GM18861 (cell line): ENCODE data around the gene PKD1.
"Not testable (repeated sequence)": the region's sequence is repeated elsewhere in the genome, so short reads cannot be mapped to it uniquely, and the experiment has no call there.

Source experiments
- ATAC-seq: cut with Tn5 transposase; IDR thresholded peaks from one replicate; pipeline ENCODE4 v1.9.1; 2021; ENCODE audit not compliant: unreplicated experiment

PKD1 gene

DNA sequence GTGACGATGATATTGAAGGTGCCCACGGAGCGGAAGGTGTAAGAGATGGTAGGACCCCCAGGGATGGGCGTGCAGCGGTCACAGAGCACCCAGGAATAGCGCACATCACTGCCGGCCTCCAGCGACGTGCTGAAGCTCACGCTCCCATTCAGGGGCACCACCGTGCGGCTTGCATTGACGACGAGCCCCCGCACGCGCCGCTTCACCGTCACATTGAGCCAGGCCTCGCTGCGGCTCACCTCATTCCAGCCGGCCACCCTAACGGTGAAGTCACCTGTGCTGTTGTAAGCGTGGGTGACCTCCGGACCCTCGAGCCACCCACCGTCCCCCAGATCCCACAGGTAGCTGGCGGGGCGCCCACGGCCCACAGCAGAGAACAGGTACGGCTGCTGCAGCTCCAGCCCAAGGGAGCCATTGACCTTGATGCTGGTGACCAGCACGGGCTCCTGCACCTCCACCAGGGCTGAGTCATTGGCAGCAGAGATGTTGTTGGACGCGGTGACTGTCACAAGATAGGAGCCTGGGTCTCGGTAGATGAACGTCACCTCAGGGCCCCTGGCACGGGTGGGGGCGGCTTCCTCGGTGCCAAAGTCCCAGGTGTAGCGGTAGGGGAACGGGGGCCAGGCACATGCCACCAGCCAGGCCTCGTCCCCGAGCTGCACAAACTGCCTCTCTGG is 25.2 kb downstream of the PKD1 start:
- ATAC-seq: not testable (repeated sequence)

DNA sequence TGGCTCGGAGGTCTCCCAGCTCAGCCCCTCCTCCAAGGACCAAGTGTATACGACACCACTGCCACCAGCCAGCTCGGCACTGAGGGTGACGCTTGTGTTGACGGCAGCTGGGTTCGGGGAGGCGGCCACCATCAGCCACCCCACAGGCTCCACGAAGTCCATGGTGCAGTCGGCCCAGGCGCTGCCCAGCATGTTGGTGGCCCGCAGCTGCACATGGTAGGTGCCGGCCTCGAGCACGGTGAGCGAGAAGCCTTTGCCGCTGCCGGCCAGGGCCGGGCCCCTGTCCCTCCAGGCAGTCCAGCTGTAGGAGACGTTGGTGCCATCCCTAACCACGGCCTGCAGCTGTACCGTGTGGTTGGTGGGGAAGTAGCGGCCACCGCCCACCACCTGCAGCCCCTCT is 25.8 kb downstream of the PKD1 start:
- ATAC-seq: not testable (repeated sequence)

DNA sequence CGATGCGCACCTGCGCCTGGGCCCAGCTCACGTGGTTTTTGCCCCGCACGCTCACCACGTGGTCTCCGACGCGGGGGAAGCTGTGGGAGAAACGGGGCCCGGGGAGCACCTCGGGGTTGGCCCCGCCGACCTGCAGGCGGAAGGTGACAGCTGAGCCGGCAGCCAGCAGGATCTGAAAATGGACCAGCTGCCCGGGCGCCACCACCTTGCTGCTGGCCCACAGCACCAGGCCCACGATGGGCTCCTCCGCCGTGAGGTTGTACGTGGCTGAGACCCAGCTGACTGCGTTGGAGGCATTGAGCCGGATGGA is 26.5 kb downstream of the PKD1 start:
- not testable (repeated sequence) for ATAC-seq

DNA sequence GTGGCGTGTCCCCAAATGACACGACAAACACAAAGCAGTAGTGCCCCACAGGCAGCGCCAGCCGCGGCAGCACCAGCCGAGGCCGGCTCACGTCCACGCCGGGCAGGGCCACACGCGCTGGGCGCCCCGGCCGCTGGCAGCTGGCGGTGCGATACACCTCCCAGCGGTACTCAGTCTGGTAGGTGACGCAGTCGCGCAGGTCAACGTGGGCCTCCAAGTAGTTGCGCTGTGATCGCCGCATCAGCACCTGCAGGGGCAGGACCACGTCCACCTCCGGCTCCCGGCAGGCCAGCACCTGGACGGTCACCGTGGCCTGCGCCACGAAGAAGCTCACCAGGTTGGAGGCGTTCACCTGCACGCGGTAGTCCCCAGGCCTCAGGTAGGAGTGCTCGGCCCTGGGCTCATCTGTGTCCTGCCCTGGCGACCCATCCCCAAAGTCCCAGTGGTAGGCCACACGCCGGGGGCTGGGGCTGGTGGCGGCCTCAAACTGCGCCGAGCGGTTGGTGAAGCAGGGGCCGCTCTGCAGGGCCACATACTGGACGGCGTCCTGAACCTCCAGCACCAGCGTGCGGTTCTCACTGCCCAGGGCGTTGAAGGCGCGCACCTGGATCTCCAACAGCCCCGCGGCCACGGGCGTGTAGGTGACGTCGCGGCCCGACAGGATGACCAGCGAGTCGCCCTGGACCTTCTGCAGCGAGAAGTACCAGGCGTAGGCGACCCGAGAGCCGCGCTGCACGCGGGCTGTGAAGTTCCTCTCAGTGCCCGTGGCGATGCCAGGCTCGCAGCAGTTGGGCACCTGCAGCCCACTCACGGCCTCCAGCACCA is 27.0 kb downstream of the PKD1 start:
- ATAC-seq: not testable (repeated sequence)

DNA sequence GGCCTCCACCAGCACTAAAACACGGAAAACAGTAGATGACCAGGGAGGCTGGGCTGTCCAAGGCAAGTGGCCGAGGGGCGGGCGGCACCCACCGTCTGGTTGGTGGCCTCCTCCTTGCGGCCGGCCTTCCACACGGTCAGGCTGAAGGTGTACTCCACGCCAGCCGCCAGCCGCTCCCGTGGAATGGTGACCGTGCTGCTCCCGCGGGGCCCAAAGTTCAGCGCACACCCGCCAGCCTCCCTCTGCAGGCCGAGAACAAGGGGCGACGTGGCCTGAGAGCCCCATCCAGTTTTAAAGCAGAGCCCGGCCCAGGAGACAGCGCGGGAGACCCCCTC is 27.9 kb downstream of the PKD1 start:
- ATAC-seq: not testable (repeated sequence)

DNA sequence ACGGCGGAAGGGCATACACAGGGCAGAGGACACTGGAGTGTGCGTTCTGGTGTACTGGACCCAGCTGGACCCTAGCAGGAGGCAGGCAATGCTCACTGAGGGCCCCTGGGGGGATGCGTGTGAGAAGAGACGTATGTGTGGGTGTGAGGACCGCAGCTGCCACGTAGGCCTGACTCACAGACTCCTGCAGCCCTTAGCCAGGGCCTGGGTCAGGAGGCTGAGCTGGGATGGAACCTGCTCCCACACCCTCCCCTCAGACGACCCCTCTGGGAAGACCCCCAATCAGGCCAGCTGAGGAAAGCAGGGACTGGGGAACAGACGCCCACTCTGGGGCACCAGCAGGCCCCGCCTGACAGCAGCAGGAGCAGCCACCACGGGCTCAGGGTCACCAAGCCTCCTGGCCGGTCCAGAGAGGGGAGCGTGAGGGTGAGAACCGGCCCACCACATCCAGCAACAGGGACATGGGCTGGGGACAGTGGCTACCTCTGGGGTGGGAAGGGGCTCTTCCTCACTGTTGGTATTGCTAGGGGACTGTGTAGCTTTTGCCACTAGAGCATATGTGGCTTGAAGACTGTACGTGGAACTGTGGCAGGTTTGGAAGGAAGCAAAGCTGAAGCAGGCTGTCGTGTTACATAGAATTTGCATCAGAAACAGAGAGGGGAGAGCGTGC is 28.4 kb downstream of the PKD1 start:
- ATAC-seq: not testable (repeated sequence)

DNA sequence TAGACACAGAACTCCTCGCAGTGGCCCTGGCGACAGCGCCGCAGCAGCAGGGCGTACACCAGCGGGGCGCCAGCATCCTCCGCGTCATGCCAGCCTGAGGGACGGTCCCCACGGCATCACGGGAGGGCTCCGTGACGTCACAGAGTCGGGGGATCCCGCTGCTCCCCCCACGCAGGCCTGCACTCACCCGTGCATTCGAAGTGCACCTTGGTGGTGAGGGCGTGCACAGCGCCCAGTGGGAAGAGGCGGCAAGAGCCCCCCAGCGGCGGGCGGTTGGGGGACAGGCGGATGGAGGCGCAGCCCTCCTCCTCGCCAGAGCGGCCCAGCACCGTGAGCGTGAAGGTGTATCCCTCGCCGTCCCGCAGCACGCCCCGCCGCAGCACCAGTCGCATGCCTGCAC is 29.5 kb downstream of the PKD1 start:
- not testable (repeated sequence) for ATAC-seq

DNA sequence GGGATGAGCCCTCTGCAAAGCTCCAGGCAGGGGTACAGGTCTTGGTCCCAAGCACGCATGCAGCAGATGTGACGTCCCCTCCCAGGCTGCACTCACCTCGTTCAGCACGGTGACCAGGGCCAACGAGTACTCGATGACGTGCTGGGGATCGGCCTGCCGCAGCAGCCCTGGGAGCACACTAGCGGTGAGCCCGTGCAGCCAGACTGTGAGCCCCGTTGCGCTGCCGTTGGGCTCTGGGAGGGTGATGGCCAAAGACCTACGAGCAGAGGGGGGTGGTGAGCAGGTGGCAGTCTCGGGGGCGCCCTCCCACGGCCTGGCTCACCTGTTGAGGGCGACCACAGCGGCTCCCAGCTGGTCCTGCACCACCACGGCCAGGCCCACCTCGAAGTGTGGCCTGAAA is 29.9 kb downstream of the PKD1 start:
- not testable (repeated sequence) for ATAC-seq

GRCh38 chr16:2105291-2105690 is 30.4 kb downstream of the PKD1 start:
- ATAC-seq: not testable (repeated sequence)

- not testable (repeated sequence) for ATAC-seq
Measured at GRCh38 chr16:2104464-2104863, 31.2 kb downstream of the PKD1 start.

- ATAC-seq: no peak
Measured at GRCh38 chr16:2102471-2102870, 33.2 kb downstream of the PKD1 start.

DNA sequence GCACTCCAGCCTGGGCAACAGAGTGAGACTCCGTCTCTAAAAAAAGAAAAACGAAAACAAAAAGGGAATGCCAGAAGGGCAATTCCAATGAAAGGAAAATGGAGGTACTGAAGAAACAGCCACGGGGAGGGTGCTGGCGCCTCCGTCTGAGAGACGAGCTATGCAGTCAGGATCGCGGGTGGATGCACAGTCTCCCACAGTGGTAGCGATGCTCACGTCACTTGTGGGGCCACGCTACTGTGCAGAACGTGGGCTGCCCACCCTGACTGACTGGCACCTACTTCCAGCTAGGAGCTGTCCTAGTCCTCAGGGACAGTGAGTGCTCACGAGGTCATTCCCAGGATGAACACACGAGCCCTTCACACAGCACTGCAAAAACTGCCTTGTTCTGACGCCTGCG is 34.1 kb downstream of the PKD1 start:
- not testable (repeated sequence) for ATAC-seq

- not testable (repeated sequence) for ATAC-seq
Measured at GRCh38 chr16:2097689-2098088, 38.0 kb downstream of the PKD1 start.

GRCh38 chr16:2096853-2097595 is 38.7 kb downstream of the PKD1 start:
- ATAC-seq: no peak

DNA sequence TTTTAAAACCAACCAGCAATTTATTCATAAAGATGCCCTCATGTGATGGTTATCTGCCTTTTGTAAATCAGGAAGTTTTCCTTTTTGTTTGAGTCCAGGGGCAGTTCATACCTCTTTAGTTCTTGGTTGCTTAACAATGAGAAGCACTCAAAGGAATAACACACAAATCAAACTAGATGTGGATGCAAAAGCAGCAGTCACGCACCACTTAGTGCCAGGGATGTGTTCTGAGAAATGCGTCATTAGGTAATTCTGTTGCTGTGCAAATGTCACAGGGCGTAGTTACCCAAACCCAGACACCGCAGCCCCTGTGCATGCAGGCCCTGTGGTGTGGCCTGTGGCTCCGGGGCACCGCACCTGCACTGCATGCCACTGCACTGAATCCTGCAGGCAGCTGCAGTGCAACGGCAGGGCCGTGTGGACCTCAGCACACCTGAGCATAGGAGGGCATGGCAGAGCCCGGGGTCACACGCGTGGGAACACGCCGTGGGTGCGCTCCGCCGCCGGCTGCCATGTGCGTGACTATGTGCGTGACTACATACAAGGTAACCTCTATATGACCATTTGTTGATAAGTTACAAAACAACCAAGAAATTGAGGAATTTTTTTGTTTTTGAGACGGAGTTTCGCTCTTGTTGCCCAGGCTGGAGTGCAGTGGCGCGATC is 39.6 kb downstream of the PKD1 start:
- no peak for ATAC-seq

DNA sequence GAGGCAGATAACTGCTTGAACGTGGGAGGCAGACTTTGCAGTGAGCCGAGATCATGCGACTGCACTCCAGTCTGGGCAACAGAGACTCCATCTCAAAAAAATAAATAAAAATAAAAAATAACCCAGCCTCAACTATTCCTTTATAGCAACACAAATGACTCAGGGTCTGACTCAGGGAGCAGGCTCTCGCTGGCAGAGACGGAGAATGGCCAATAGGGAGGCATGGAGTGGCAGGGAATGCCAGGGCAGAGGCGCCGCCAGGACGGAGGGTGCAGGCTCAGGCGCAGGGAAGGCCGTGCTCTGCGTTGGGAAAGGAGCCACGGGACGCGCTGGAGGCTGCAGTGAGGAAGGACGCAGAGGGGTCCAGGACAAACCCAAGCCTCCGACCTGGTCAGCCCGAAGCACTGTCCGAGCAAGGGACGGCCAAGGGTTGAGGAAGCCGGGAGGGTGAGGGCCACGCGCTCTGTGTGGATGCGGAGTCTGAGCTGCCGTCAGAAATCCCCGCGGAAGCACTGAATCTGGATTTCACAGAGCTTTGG is 40.3 kb downstream of the PKD1 start:
- no peak for ATAC-seq

GRCh38 chr16:2093793-2094192 is 41.9 kb downstream of the PKD1 start:
- no peak for ATAC-seq

DNA sequence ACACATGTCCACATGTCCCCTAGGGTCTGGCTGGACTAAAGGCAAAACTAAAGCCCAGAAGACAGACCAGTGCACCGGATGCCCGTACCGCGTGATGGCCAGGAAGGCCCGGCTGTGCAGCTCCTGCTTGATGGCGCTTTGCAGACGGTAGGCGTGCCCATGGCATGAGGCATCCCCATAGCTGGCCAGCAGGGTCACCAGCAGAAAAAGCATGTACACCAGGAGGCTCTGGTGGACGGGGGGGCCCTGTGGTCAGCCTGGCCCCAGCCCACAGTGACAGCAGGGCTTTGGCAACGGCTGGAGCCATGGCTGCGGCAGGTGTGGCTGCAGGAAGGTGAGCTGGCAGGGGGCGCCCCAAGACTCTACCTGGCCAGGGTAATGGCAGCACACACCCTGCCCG is 42.8 kb downstream of the PKD1 start:
- ATAC-seq: no peak

DNA sequence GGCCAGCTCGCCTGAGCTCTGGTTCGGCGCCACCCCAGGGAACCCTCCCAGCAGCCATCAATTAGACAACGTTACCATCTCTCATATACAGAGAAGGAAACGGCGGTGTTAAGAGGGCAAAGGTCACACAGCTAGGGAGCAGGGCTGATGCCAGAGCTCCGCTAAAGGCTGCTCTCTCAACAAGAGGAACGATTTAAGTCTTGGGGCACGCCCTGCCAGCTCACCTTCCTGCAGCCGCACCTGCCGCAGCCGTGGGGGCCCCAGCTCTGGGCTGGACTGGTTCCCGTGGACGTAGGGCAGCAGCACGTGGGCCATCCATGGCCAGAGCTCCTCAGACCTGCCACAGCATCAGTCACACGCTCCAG is 43.5 kb downstream of the PKD1 start:
- ATAC-seq: no peak

DNA sequence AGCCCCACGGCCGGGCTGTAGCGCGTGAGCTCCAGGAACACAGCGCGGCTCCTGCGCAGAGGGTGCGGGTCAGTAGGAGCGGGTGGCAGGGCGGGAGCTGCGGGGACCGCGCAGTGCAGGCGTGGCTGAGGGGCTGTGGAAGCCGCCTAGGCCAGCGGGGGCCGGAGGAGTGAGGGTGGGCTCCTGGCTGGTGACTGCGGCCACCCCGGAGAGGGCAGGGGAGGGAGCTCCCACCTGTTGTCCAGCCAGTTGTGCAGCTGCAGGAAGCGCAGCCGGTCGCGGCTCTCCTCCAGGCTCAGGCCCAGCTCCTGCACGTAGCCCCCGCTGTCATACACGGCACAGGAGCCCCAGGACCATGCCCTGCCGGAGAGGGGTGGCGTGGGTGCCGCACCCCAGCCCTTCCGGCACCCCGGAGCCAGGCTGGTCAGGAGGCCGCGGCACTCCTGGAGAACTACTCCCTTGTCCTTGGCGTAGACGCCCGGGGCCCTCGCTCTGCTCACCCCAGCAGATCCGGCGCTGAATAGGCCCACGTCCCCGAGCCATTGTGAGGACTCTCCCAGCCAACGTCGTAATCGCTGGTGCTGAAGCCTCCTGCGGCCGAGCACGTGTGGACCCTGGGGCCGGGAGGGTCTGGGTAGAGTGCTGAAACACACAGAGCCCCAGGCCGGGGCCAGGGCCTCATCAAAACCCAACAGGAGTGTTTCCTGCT is 44.0 kb downstream of the PKD1 start:
- ATAC-seq: no peak
